SK-N-MC (cell line): ENCODE data around the gene MGAT4B.

ENCODE experiments used
- EZH2 ChIP-seq: fragments of 200-600 bp; sonication (generic); IDR thresholded peaks from one replicate; pipeline ENCODE4 v1.6.1; 2017; ENCODE audit warnings: antibody characterized with exemption
- POLR2AphosphoS5 ChIP-seq: IDR thresholded peaks from 2 replicates; pipeline ENCODE4 v1.6.1; 2012; ENCODE audit warnings: mild to moderate bottlenecking, low read depth, low read length, borderline replicate concordance

GRCh38 chr5:179829732-179830435 is 23.2 kb upstream of the MGAT4B start:
- TF ChIP-seq POLR2AphosphoS5 (no peak), EZH2 (no peak)
